ENCODE measurements around the gene NCKAP5. TPM values are rescaled to one million over a fixed set of nuclear protein-coding genes. Genes with fewer than 3 reads are reported as not detected.

The NCKAP5 gene
- total and polyA plus RNA-seq, 2 of the 8 experiments (the other 6 are each of a cell fraction or from before 2014, with no cell fraction given): 0.27 to 0.86 TPM

- Histone ChIP-seq H3K18ac (ENCODE audit: extremely low read depth, low read length) (no peak overlapping the region), H2BK15ac (ENCODE audit: low read length) (no peak overlapping the region), H3K23ac (ENCODE audit: insufficient read length) (no peak overlapping the region), H3K14ac (ENCODE audit: insufficient read length) (no peak overlapping the region), H2BK12ac (ENCODE audit: low read depth, low read length) (no peak overlapping the region), H4K5ac (ENCODE audit: insufficient read length, low read depth, low read length) (no peak overlapping the region), H3K79me2 (ENCODE audit: control insufficient read depth in 1 of 2, insufficient read depth in 2 of 2, low read length in 2 of 2) (no peaks in the 10 kb centered on the region), H2AK5ac (ENCODE audit: low read depth, low read length) (no peak overlapping the region), H3K56ac (replicated peaks; ENCODE audit: insufficient read length, low read depth, low read length) (no peak overlapping the region), H2BK20ac (ENCODE audit: low read length) (no peak overlapping the region), H2BK5ac (ENCODE audit: low read depth, low read length) (no peak overlapping the region), H4K8ac (ENCODE audit: extremely low read depth, insufficient read depth, low read length) (no peak overlapping the region), H3K4me3 (ENCODE audit: extremely low read depth in 1 of 4, insufficient read depth in 2 of 4, low read depth in 3 of 4, low read length in 4 of 4) (no peak overlapping the region), H3K27ac (ENCODE audit: low read depth, low read length) (no peak overlapping the region), H3K9me3 (ENCODE audit: insufficient read depth in 2 of 2, low read depth in 1 of 2, low read length in 1 of 2) (no peaks in the 10 kb centered on the region), H3K4me1 (replicated peaks in 1 of 4; ENCODE audit: control insufficient read depth in 3 of 4, insufficient read depth in 4 of 4, low read length in 3 of 4) (no peaks in the 10 kb centered on the region), H3K23me2 (ENCODE audit: low read depth, low read length) (no peaks in the 10 kb centered on the region), H4K20me1 (replicated peaks in 1 of 2; ENCODE audit: control insufficient read depth in 1 of 2, insufficient read depth in 2 of 2, low read length in 2 of 2) (no peaks in the 10 kb centered on the region), H3K4me2 (ENCODE audit: insufficient read depth in 1 of 2, low read depth in 2 of 2, low read length in 2 of 2) (no peak overlapping the region), H3K79me1 (ENCODE audit: low read depth, low read length) (no peaks in the 10 kb centered on the region), H2BK120ac (replicated peaks; ENCODE audit: low read depth, low read length) (no peak overlapping the region), H3K27me3 (replicated peaks in 1 of 4; ENCODE audit: control insufficient read depth in 3 of 4, extremely low read depth in 1 of 4, insufficient read depth in 3 of 4, low read length in 3 of 4) (no peaks in the 10 kb centered on the region), H4K91ac (replicated peaks; ENCODE audit: insufficient read length, low read length) (no peak overlapping the region), H3K4ac (replicated peaks; ENCODE audit: insufficient read length, low read depth, low read length) (no peak overlapping the region), H2AFZ (ENCODE audit: low read length) (no peak overlapping the region), H3K36me3 (ENCODE audit: control insufficient read depth in 2 of 4, insufficient read depth in 4 of 4, low read length in 3 of 4) (no peaks in the 10 kb centered on the region), H3K9ac (replicated peaks in 1 of 4; ENCODE audit: extremely low read depth in 1 of 4, low read depth in 3 of 4, low read length in 3 of 4) (no peak overlapping the region)
- WGBS, 2 experiments (ENCODE audit: extremely low coverage in 1 of 2, insufficient coverage in 1 of 2, insufficient read length in 1 of 2, insufficient replicate concordance in 2 of 2, low coverage in 1 of 2, low lambda C conversion rate in 2 of 2, missing lambda C conversion rate in 1 of 2): 84% methylated on average over 7 of the region's 7 CpGs; no CpG with 5 or more reads in 1 of the 2 experiments
- FAIRE-seq (no peak), DNase-seq (ENCODE audit: low read depth in 1 of 2, low spot score in 2 of 2) (no peak)
- TF ChIP-seq POLR2A (IDR thresholded peaks at IDR 0.05; ENCODE audit: control extremely low read depth in 1 of 2, low read depth in 2 of 2, low read length in 2 of 2): no peak
- TF ChIP-seq TBP (IDR thresholded peaks at IDR 0.05; ENCODE audit: low read depth, low read length): no peak
- TF ChIP-seq KDM5A (IDR thresholded peaks at IDR 0.05; ENCODE audit: low read length): no peak
- no peak for TF ChIP-seq EZH2 (IDR thresholded peaks at IDR 0.05; ENCODE audit: low read depth, low read length, severe bottlenecking)
- TF ChIP-seq PHF8 (conservative IDR thresholded peaks at IDR 0.05; ENCODE audit: low read depth, low read length): no peak
- no peak for TF ChIP-seq ATF3 (IDR thresholded peaks at IDR 0.05; ENCODE audit: insufficient read depth, low read depth, low read length)
- no peak for TF ChIP-seq BACH1 (IDR thresholded peaks at IDR 0.05; ENCODE audit: low read length)
- no peak for TF ChIP-seq GABPA (IDR thresholded peaks at IDR 0.05; ENCODE audit: borderline replicate concordance, insufficient read depth, low read length)
- ChIA-PET CTCF (ENCODE audit: partially characterized antibody) (interaction anchor here (0.7 to 1.0 kb wide), 2 partner anchors 71 to 118 kb away, joined by 4 read pairs; no protein-coding TSS in a partner anchor), POLR2A (ENCODE audit: partially characterized antibody) (no interaction called here)
Observed at GRCh38 chr2:133293544-133294353, 274.5 kb downstream of the NCKAP5 start.
